Stimulated activated CD8-positive, alpha-beta memory T cell treated with anti-CD3 and anti-CD28 coated beads, Interleukin-15, amount 100 ng/mL, for 48 hours (primary cell): ENCODE data around the gene WIZ.
"Not testable (repeated sequence)": the region's sequence is repeated elsewhere in the genome, so short reads cannot be mapped to it uniquely, and the experiment has no call there.

Source experiments
- DNase-seq, 2 donors: peaks; one replicate each; pipeline ENCODE4 v3.0.0-alpha.2; 2020; ENCODE audit warnings: low read depth in 2 of 2

Gene WIZ

GRCh38 chr19:15428956-15429824, 20.6 kb downstream of the WIZ start:
- no peak for DNase-seq

- no peak for DNase-seq
These were observed 21.7 kb downstream of the WIZ start for GRCh38 chr19:15427991-15428471.

- DNase-seq = no peak
These were observed 22.4 kb downstream of the WIZ start for GRCh38 chr19:15427350-15427700.

- DNase-seq = no peak
These were observed 23.0 kb downstream of the WIZ start for GRCh38 chr19:15426485-15427349.

GRCh38 chr19:15425321-15425950, 24.3 kb downstream of the WIZ start:
- no peak for DNase-seq

- DNase-seq = no peak
These were observed 25.0 kb downstream of the WIZ start for GRCh38 chr19:15424692-15425272.

GRCh38 chr19:15424121-15424520, 25.6 kb downstream of the WIZ start:
- no peak for DNase-seq

- DNase-seq = no peak
These were observed 26.6 kb downstream of the WIZ start for GRCh38 chr19:15423130-15423529.

GRCh38 chr19:15422296-15423075, 27.3 kb downstream of the WIZ start:
- DNase-seq = no peak

- DNase-seq = no peak
These were observed 28.0 kb downstream of the WIZ start for GRCh38 chr19:15421721-15422260.

GRCh38 chr19:15421136-15421695, 28.5 kb downstream of the WIZ start:
- DNase-seq = no peak

- DNase-seq = no peak
These were observed 30.2 kb downstream of the WIZ start for GRCh38 chr19:15419413-15420025.

- DNase-seq = peak; percentile 96 to 98
These were observed 31.0 kb downstream of the WIZ start, which contains the start of gene AKAP8L for GRCh38 chr19:15418579-15419412. AKAP8L (minus strand) TSS chr19:15418988; CDS start chr19:15418923, 65 bp downstream.

- DNase-seq = no peak
These were observed 31.6 kb downstream of the WIZ start for GRCh38 chr19:15418231-15418578.

- no peak for DNase-seq
These were observed 32.1 kb downstream of the WIZ start for GRCh38 chr19:15417699-15418098.

GRCh38 chr19:15412832-15413231, 36.9 kb downstream of the WIZ start:
- DNase-seq = no peak

GRCh38 chr19:15411351-15411750, 38.4 kb downstream of the WIZ start:
- DNase-seq = not testable (repeated sequence)

GRCh38 chr19:15404780-15405211, 45.0 kb downstream of the WIZ start:
- DNase-seq = no peak
